ENCODE results near the gene VAC14. TPM values are rescaled to one million over a fixed set of nuclear protein-coding genes. Genes with fewer than 3 reads are reported as not detected.
A peak's percentile ranks its signal among the peaks of the same experiment; 100 is the strongest.

VAC14 gene
- total RNA-seq, 4 donors from 2014 or later: 44.0 to 106 (median 64.5) TPM

DNA sequence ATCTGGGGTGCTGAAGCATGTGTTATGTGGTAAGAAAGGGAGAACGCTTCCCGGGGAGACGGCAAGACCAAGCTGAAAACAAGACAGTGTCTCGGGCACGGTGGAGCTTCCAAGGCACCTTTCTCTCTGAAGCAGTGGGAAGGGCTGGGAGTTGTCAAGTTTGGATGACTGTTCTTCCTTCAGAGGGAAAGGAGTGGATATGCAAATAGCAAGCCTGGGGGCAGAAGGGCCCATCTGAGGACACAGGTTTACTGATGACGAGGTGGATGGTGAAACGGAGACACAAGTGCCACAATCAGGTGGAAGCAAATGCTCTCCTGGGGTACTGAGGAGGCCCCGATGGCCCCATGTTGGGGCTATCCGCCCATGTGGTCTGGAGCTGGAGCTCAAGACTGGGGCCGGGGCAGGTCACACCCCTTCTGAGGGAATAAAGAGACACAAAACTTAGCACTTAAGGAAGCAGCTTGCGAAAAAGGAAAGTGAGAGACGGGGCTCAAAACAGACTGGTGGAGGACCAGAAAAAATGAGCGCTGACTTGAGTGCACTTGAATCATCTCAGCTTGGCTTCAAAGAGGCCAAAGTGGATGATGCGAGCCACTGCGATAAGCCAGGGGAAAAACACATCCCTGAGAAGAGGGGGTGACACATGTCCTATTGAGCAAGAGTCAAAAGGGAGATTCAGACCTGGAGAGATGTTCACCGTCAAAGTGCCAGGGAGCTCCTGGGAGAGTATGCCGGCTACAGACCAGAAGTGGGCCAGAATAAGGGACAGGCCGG lies 80.3 kb downstream of the VAC14 start:
- Histone ChIP-seq H3K27me3 (no peaks in the 10 kb centered on the region), H3K4me1 (peaks cover 0 to 21% (median 0%) of the 10 kb centered on the region in 4 donors), H3K4me3 (no peak overlapping the region), H3K9me3 (no peaks in the 10 kb centered on the region), H3K27ac (no peak overlapping the region), H3K36me3 (peaks cover 0 to 32% (median 0%) of the 10 kb centered on the region in 3 donors)
- DNase-seq: no peak
- TF ChIP-seq POLR2A (IDR thresholded peaks at IDR 0.05): no peak
- TF ChIP-seq, protein P1, sequence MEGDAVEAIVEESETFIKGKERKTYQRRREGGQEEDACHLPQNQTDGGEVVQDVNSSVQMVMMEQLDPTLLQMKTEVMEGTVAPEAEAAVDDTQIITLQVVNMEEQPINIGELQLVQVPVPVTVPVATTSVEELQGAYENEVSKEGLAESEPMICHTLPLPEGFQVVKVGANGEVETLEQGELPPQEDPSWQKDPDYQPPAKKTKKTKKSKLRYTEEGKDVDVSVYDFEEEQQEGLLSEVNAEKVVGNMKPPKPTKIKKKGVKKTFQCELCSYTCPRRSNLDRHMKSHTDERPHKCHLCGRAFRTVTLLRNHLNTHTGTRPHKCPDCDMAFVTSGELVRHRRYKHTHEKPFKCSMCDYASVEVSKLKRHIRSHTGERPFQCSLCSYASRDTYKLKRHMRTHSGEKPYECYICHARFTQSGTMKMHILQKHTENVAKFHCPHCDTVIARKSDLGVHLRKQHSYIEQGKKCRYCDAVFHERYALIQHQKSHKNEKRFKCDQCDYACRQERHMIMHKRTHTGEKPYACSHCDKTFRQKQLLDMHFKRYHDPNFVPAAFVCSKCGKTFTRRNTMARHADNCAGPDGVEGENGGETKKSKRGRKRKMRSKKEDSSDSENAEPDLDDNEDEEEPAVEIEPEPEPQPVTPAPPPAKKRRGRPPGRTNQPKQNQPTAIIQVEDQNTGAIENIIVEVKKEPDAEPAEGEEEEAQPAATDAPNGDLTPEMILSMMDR (IDR thresholded peaks at IDR 0.05): no peak

DNA sequence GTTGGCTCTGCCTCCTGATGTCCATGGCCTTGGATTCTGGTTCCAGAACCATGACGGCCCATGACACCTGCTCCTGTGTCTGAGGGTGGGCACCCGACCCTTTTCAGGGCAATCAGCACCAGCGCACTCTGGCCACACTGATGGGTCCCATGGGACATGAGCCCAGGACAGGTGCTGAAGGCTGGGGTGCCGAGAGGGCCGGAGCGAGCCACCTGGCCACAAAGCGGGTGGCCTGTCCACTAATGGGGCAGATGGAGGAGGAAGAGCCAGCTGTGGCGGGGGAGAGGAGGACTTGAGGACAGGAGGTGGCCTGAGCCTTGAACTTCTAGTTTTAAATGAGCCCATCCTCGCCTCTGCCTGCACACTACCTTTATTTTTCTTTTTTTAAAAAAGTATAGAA lies 83.9 kb downstream of the VAC14 start:
- peak overlapping the region in 1 of 4 donors; percentile 21 for H3K27ac ChIP-seq
- no peaks in the 10 kb centered on the region for H3K9me3 ChIP-seq
- H3K36me3 ChIP-seq: peaks cover 0 to 28% (median 0%) of the 10 kb centered on the region in 3 donors
- TF ChIP-seq POLR2A (IDR thresholded peaks at IDR 0.05): no peak
- TF ChIP-seq, protein P1 (IDR thresholded peaks at IDR 0.05): no peak
- H3K4me3 ChIP-seq: no peak overlapping the region
- H3K27me3 ChIP-seq: no peaks in the 10 kb centered on the region
- DNase-seq: no peak
- peaks cover 0 to 23% (median 0%) of the 10 kb centered on the region in 4 donors for H3K4me1 ChIP-seq

DNA sequence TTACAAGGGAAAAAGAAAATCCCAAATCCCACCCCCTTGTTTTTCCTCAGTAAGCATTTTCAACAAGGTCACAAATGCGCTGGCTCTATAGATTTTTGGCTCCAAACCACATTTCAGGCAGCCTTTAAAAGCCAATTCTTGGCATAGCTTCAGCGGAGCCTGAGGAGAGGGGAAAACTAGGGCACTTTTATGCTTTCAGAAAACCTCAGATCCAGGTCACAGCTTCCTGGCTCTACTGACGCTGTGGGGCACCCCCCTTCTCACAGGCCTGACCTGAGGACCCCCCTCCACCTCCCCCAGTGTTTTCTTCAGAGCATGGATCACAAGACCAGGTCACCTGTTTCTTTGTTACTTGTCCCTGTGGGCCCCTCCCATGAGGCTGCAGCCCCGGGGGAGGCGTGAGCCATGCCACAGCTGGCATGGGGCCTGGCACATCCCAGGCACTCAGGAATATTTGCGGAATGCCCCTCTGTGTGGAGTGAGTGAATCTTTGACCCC lies 85.0 kb downstream of the VAC14 start:
- no peak for TF ChIP-seq POLR2A (IDR thresholded peaks at IDR 0.05)
- TF ChIP-seq, protein P1 (IDR thresholded peaks at IDR 0.05): no peak
- H3K27me3 ChIP-seq: no peaks in the 10 kb centered on the region
- H3K4me1 ChIP-seq: peaks cover 0 to 23% (median 0%) of the 10 kb centered on the region in 4 donors
- H3K4me3 ChIP-seq: no peak overlapping the region
- peak overlapping the region in 3 of 4 donors; percentile 38 to 79 (median 50) for H3K27ac ChIP-seq
- H3K9me3 ChIP-seq: no peaks in the 10 kb centered on the region
- DNase-seq: no peak
- peaks cover 0 to 17% (median 0%) of the 10 kb centered on the region in 3 donors for H3K36me3 ChIP-seq

DNA sequence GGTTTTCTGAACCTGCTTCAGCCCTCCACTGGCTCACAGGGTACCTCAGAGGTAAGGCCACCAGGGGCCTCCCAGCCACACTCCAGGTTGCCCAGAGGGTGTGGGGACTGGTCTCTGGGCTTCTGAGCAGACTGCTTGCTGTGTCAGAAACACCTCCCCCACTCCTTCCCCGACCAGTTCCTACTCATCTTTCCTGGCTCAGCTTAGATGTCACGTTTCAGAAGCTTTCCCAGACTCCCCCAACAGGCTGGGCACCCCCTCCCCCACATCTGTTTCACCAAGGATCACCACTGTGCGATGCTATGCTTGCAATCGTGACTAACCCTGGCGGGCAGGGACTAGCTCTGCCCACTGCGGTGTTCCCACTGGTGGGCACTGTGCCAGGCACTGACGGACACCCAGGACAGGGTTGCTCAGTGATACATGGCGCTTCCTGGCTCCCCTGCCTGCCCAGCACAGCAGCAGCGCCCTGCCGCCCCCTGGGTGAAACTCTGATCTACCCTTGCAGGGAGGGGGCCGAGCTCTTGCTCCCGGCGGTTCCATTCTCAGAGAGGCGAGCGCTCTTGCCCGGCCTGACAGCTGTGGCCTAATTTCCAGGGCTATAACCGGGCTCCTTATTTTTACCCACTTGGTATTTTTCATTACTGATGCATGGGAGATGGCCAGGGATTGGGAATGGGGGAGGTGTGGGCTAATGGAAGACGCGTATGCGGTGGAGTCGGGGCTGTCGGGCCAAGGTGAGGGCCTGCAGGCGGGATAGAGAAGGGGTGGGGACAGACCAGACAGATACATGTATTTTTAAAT lies 85.7 kb downstream of the VAC14 start:
- Histone ChIP-seq H3K4me3 (no peak overlapping the region), H3K9me3 (no peaks in the 10 kb centered on the region), H3K4me1 (peaks cover 0 to 23% (median 0%) of the 10 kb centered on the region in 4 donors), H3K36me3 (peaks cover 0 to 11% (median 0%) of the 10 kb centered on the region in 3 donors), H3K27me3 (no peaks in the 10 kb centered on the region), H3K27ac (peak overlapping the region in 3 of 4 donors; percentile 38 to 79 (median 50))
- peak in 1 of 3 donors; percentile 30 for DNase-seq
- TF ChIP-seq, protein P1 (IDR thresholded peaks at IDR 0.05): no peak
- TF ChIP-seq POLR2A (IDR thresholded peaks at IDR 0.05): no peak

DNA sequence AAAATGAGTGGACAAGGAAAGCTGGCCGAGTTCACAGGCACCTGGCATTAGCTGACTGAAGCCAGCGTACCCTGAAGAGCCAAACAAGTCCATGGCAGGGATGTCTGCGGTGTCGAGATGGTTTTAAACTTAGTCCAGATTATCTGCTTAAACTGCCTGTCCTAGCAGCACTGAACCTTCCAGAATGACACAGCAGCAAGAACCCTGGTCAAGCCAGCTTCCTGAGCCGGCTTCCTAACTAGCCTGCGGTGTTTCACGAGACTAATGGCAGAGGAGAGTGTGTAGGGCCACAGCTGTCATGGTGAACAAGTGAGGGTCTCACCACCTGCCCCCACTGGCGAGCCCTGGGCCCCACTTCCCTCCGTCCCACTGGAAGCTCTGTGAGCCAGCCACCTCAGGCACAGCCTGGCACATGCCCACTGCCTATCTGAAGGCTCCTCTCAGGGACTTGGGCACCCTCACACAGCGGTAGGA lies 86.3 kb downstream of the VAC14 start:
- Histone ChIP-seq H3K9me3 (no peaks in the 10 kb centered on the region), H3K4me3 (no peak overlapping the region), H3K36me3 (peaks cover 0 to 6% (median 0%) of the 10 kb centered on the region in 3 donors), H3K27ac (peak overlapping the region in 3 of 4 donors; percentile 13 to 79 (median 50)), H3K27me3 (no peaks in the 10 kb centered on the region), H3K4me1 (peaks cover 0 to 23% (median 0%) of the 10 kb centered on the region in 4 donors)
- DNase-seq: no peak
- TF ChIP-seq POLR2A (IDR thresholded peaks at IDR 0.05): no peak
- TF ChIP-seq, protein P1 (IDR thresholded peaks at IDR 0.05): no peak

Measured in Peyer's patch (tissue), 4 donors.